ENCODE data around the gene CTNNA1.
"Not testable (repeated sequence)": the region's sequence is repeated elsewhere in the genome, so short reads cannot be mapped to it uniquely, and the experiment has no call there.

CTNNA1 gene

GRCh38 chr5:138757061-138757776 lies 4.0 kb downstream of the CTNNA1 start:
- H3K4me3 ChIP-seq (ENCODE audit: control insufficient read depth, low read depth, low read length): no peak overlapping the region
- no peak for TF ChIP-seq CTCF (conservative IDR thresholded peaks at IDR 0.05; ENCODE audit: control insufficient read depth, insufficient read depth, low read depth, low read length)
- no peak for DNase-seq (ENCODE audit: low read depth)

- TF ChIP-seq CTCF (conservative IDR thresholded peaks at IDR 0.05; ENCODE audit: control insufficient read depth, insufficient read depth, low read depth, low read length): no peak
- DNase-seq (ENCODE audit: low read depth): no peak
- H3K4me3 ChIP-seq (ENCODE audit: control insufficient read depth, low read depth, low read length): no peak overlapping the region
Measured at GRCh38 chr5:138760448-138761110, 7.4 kb downstream of the CTNNA1 start.

GRCh38 chr5:138761115-138761514 lies 7.9 kb downstream of the CTNNA1 start:
- DNase-seq (ENCODE audit: low read depth); H3K4me3 ChIP-seq (ENCODE audit: control insufficient read depth, low read depth, low read length): not testable (repeated sequence)

GRCh38 chr5:138761670-138762069 lies 8.4 kb downstream of the CTNNA1 start:
- DNase-seq (ENCODE audit: low read depth); H3K4me3 ChIP-seq (ENCODE audit: control insufficient read depth, low read depth, low read length): not testable (repeated sequence)

- TF ChIP-seq CTCF (conservative IDR thresholded peaks at IDR 0.05; ENCODE audit: control insufficient read depth, insufficient read depth, low read depth, low read length): no peak
- DNase-seq (ENCODE audit: low read depth): no peak
- no peak overlapping the region for H3K4me3 ChIP-seq (ENCODE audit: control insufficient read depth, low read depth, low read length)
Measured at GRCh38 chr5:138762110-138762509, 8.9 kb downstream of the CTNNA1 start.

- no peak for DNase-seq (ENCODE audit: low read depth)
- no peak overlapping the region for H3K4me3 ChIP-seq (ENCODE audit: control insufficient read depth, low read depth, low read length)
- no peak for TF ChIP-seq CTCF (conservative IDR thresholded peaks at IDR 0.05; ENCODE audit: control insufficient read depth, insufficient read depth, low read depth, low read length)
Measured at GRCh38 chr5:138763037-138763778, 10.0 kb downstream of the CTNNA1 start.

GRCh38 chr5:138770291-138770690 lies 17.1 kb downstream of the CTNNA1 start:
- TF ChIP-seq CTCF (conservative IDR thresholded peaks at IDR 0.05; ENCODE audit: control insufficient read depth, insufficient read depth, low read depth, low read length): no peak
- no peak overlapping the region for H3K4me3 ChIP-seq (ENCODE audit: control insufficient read depth, low read depth, low read length)
- DNase-seq (ENCODE audit: low read depth): no peak

Data from fibroblast of mammary gland (primary cell).